Mucosa of descending colon (tissue), 3 donors: Measurements from ENCODE around the gene CLIP4. TPM values are rescaled to one million over a fixed set of nuclear protein-coding genes. Genes with fewer than 3 reads are reported as not detected.
"Not testable (repeated sequence)": the region's sequence is repeated elsewhere in the genome, so short reads cannot be mapped to it uniquely, and the experiment has no call there.

Source experiments
- ATAC-seq: fragments of 200-7000 bp; cut with Tn5 transposase; one replicate; pipeline ENCODE4 v1.9.1; 2020; ENCODE audit warnings: mild to moderate bottlenecking, moderate library complexity
- DNase-seq, 3 donors: peaks; one replicate each; pipeline ENCODE4 v3.0.0-alpha.2; 2020
- H3K36me3 ChIP-seq: fragments of 200-600 bp; one replicate; pipeline ENCODE4 v1.8.0; 2021; ENCODE audit warnings: low read depth, mild to moderate bottlenecking
- H3K4me1 ChIP-seq: fragments of 200-600 bp; one replicate; pipeline ENCODE4 v1.8.0; 2021; ENCODE audit warnings: low read depth, mild to moderate bottlenecking
- H3K4me3 ChIP-seq: fragments of 200-600 bp; one replicate; pipeline ENCODE4 v1.8.0; 2021; ENCODE audit warnings: mild to moderate bottlenecking
- H3K9me3 ChIP-seq: fragments of 200-600 bp; one replicate; pipeline ENCODE4 v1.8.0; 2021; ENCODE audit warnings: mild to moderate bottlenecking
- CTCF ChIP-seq: fragments of 200-600 bp; IDR thresholded peaks from one replicate; pipeline ENCODE4 v1.8.0; 2022; ENCODE audit warnings: antibody characterized with exemption, mild to moderate bottlenecking
- intact Hi-C, 2 donors: fragments of 100-400 bp; cut with DNase I in 1 of 2; cut with micrococcal nuclease in 1 of 2; formaldehyde crosslinking; loops; one replicate each; pipeline versions ENCODE4 v1.11.0 to v1.11.1; 2022; cut with DNase I, micrococcal nuclease
- total RNA-seq, 3 donors: library from RNA; stranded (reverse); fragmentation: NEBNext Ultra II Directional in 2 of 3; extraction: Animal tissue kit (Norgen Biotek cat#: 25700) in 2 of 3; gene quantifications; one replicate each; pipeline versions ENCODE4 v1.2.1 to v1.2.4, GENCODE V29; 2021 to 2023
- donor health status: DM: no; HTN: no; CAD: no; lungs with moderate emphysema.
- donor health status: DM: no; HTN: no; CAD: no.
- donor health status: DM: no; HTN: yes; CAD: no.

CLIP4 gene
- total RNA-seq, 3 donors from 2014 or later: 2.6 to 48.1 (median 8.3) TPM

GRCh38 chr2:29075894-29076705 is 39.1 kb upstream of the CLIP4 start:
- Histone ChIP-seq H3K4me3 (no peak overlapping the region), H3K36me3 (no peaks in the 10 kb centered on the region), H3K4me1 (no peaks in the 10 kb centered on the region), H3K9me3 (no peaks in the 10 kb centered on the region)
- intact Hi-C loops: no loop called here
- no peak for TF ChIP-seq CTCF
- DNase-seq (no peak), ATAC-seq (no peak)

- Histone ChIP-seq H3K9me3 (no peaks in the 10 kb centered on the region), H3K4me3 (no peak overlapping the region), H3K4me1 (no peaks in the 10 kb centered on the region), H3K36me3 (no peaks in the 10 kb centered on the region)
- TF ChIP-seq CTCF: no peak
- intact Hi-C loops: no loop called here
- DNase-seq: no peak
- no peak for ATAC-seq
Observed at GRCh38 chr2:29079887-29080286, 35.3 kb upstream of the CLIP4 start.

- intact Hi-C loops: no loop called here
- no peaks in the 10 kb centered on the region for H3K36me3 ChIP-seq
- no peaks in the 10 kb centered on the region for H3K9me3 ChIP-seq
- no peak for TF ChIP-seq CTCF
- no peaks in the 10 kb centered on the region for H3K4me1 ChIP-seq
- no peak overlapping the region for H3K4me3 ChIP-seq
- DNase-seq (no peak), ATAC-seq (no peak)
Observed at GRCh38 chr2:29080886-29081743, 34.1 kb upstream of the CLIP4 start.

GRCh38 chr2:29082804-29083495 is 32.3 kb upstream of the CLIP4 start:
- ATAC-seq: no peak
- no peaks in the 10 kb centered on the region for H3K4me1 ChIP-seq
- no peak overlapping the region for H3K4me3 ChIP-seq
- DNase-seq: no peak
- TF ChIP-seq CTCF: no peak
- H3K36me3 ChIP-seq: no peaks in the 10 kb centered on the region
- intact Hi-C loops: no loop called here
- H3K9me3 ChIP-seq: no peaks in the 10 kb centered on the region

GRCh38 chr2:29084554-29084953 is 30.7 kb upstream of the CLIP4 start:
- H3K36me3 ChIP-seq: no peaks in the 10 kb centered on the region
- no peak overlapping the region for H3K4me3 ChIP-seq
- no peaks in the 10 kb centered on the region for H3K9me3 ChIP-seq
- ATAC-seq: no peak
- no peak for TF ChIP-seq CTCF
- no peak for DNase-seq
- no peaks in the 10 kb centered on the region for H3K4me1 ChIP-seq
- intact Hi-C loops: no loop called here

GRCh38 chr2:29090311-29090710 is 24.9 kb upstream of the CLIP4 start:
- H3K4me3 ChIP-seq, DNase-seq, H3K9me3 ChIP-seq, H3K36me3 ChIP-seq, intact Hi-C loops, H3K4me1 ChIP-seq, ATAC-seq: not testable (repeated sequence)
